HepG2 (cell line): ENCODE measurements around the gene CAMKMT. TPM values are rescaled to one million over a fixed set of nuclear protein-coding genes. Genes with fewer than 3 reads are reported as not detected.

Source experiments
- ATAC-seq: fragments of 200-7000 bp; cut with Tn5 transposase; 3 replicates; pipeline ENCODE4 v1.9.1; 2020; ENCODE audit warnings: mild to moderate bottlenecking, moderate library complexity
- BruUV-seq: library from RNA; stranded (reverse); fragments of 400-500 nt; replicated peaks from 2 replicates; lab custom pipeline; 2021; lab: Mats Ljungman, UMichigan
- CTCF ChIA-PET: fragments of 300-600 bp; formaldehyde crosslinking; extraction: SDS; loops from one replicate; lab custom pipeline; 2021; ENCODE audit warnings: low total read pairs, inconsistent platforms, low intra/inter-chr PET ratio; lab: Yijun Ruan, JAX
- POLR2A ChIA-PET: fragments of 350-600 bp; sonication (Branson Sonifier 250); formaldehyde crosslinking; loops from one replicate; lab custom pipeline; 2020; ENCODE audit warnings: antibody characterized with exemption, inconsistent platforms; lab: Yijun Ruan, JAX
- DNase-seq: peaks from one replicate; pipeline ENCODE4 v3.0.0-alpha.2; 2015; ENCODE audit warnings: low spot score
- FAIRE-seq: peaks from 3 replicates; lab custom pipeline; 2011; peaks lifted over from hg19 to GRCh38; lab: Jason Lieb, UNC
- H2AFZ ChIP-seq: one replicate; pipeline ENCODE4 v1.6.1; 2011; ENCODE audit warnings: low read length, inconsistent platforms
- H3K27ac ChIP-seq: fragments of 300-600 bp; 3 replicates; pipeline ENCODE4 v1.8.0; 2011; ENCODE audit warnings: mixed run types, mild to moderate bottlenecking, mixed read lengths, low read length, inconsistent platforms; ENCODE audit not compliant: insufficient read depth; ENCODE audit errors: extremely low read length
- H3K27me3 ChIP-seq, 2 experiments: fragments of 200-600 bp in 1 of 2; 2 replicates in 1 of 2; 3 replicates in 1 of 2; pipeline versions ENCODE4 v1.6.0 to v1.8.0; 2011; ENCODE audit warnings: low read length in 2 of 2, mild to moderate bottlenecking in 2 of 2, moderate library complexity in 2 of 2, inconsistent platforms in 1 of 2; ENCODE audit not compliant: insufficient read depth in 2 of 2, control insufficient read depth in 1 of 2
- H3K36me3 ChIP-seq, 2 experiments: fragments of 200-600 bp in 1 of 2; replicated peaks in 1 of 2; 2 replicates in 1 of 2; 3 replicates in 1 of 2; pipeline versions ENCODE4 v1.5.1 to v1.8.0; 2011; ENCODE audit warnings: low read length in 2 of 2, inconsistent platforms in 1 of 2; ENCODE audit not compliant: insufficient read depth in 2 of 2, control insufficient read depth in 1 of 2
- H3K4me1 ChIP-seq: 2 replicates; pipeline ENCODE4 v1.5.1; 2012; ENCODE audit warnings: low read length, inconsistent platforms; ENCODE audit not compliant: insufficient read depth
- H3K4me2 ChIP-seq: 2 replicates; pipeline ENCODE4 v1.6.0; 2011; ENCODE audit warnings: low read depth, low read length, inconsistent platforms
- H3K4me3 ChIP-seq, 3 experiments: fragments of 200-600 bp in 1 of 3; sonication (generic), shearing (Covaris generic) in 1 of 3; replicated peaks in 1 of 3; 2 replicates each; pipeline ENCODE4 v1.5.1; 2011 to 2016; ENCODE audit warnings: low read length in 3 of 3, inconsistent platforms in 2 of 3, low read depth in 2 of 3, mild to moderate bottlenecking in 2 of 3, control low read depth in 1 of 3, mixed read lengths in 1 of 3; ENCODE audit not compliant: insufficient read depth in 1 of 3
- H3K79me2 ChIP-seq: one replicate; pipeline ENCODE4 v1.6.1; 2011; ENCODE audit warnings: low read length, inconsistent platforms; ENCODE audit not compliant: insufficient read depth
- H3K9ac ChIP-seq: 2 replicates; pipeline ENCODE4 v1.6.0; 2011; ENCODE audit warnings: mild to moderate bottlenecking, low read depth, low read length, inconsistent platforms; ENCODE audit not compliant: insufficient read depth
- H3K9me3 ChIP-seq: 2 replicates; pipeline ENCODE4 v1.5.1; 2012; ENCODE audit warnings: mild to moderate bottlenecking, low read length
- H4K20me1 ChIP-seq: 2 replicates; pipeline ENCODE4 v1.6.0; 2011; ENCODE audit warnings: inconsistent platforms, mild to moderate bottlenecking, low read length, moderate library complexity; ENCODE audit not compliant: insufficient read depth
- ARNT2 ChIP-seq: sonication (generic); formaldehyde crosslinking; IDR thresholded peaks from 2 replicates; pipeline ENCODE4 v1.8.0; 2022; ENCODE audit warnings: mild to moderate bottlenecking, low read depth, missing genetic modification reagents, moderate library complexity
- ATM ChIP-seq: fragments of 450-650 bp; IDR thresholded peaks from 2 replicates; pipeline ENCODE4 v1.7.1; 2017; ENCODE audit warnings: mild to moderate bottlenecking, borderline replicate concordance
- CCAR2 ChIP-seq: fragments of 200-400 bp; formaldehyde crosslinking; optimal IDR thresholded peaks from 2 replicates; pipeline ENCODE3; 2018; ENCODE audit warnings: low read depth, mild to moderate bottlenecking, low read length, moderate library complexity
- CERS6 ChIP-seq: sonication (generic); formaldehyde crosslinking; IDR thresholded peaks from 2 replicates; pipeline ENCODE4 v1.5.0; 2020; ENCODE audit warnings: missing genetic modification reagents
- CTCF ChIP-seq: sonication (generic); formaldehyde crosslinking; IDR thresholded peaks from 2 replicates; pipeline ENCODE4 v1.5.0; 2020; ENCODE audit warnings: mild to moderate bottlenecking, missing genetic modification reagents, moderate library complexity
- HNRNPUL1 ChIP-seq: fragments of 200-400 bp; formaldehyde crosslinking; IDR thresholded peaks from 2 replicates; pipeline ENCODE4 v1.6.1; 2017; ENCODE audit warnings: low read depth, mild to moderate bottlenecking, low read length, moderate library complexity
- HOXA5 ChIP-seq: sonication (generic); formaldehyde crosslinking; IDR thresholded peaks from 2 replicates; pipeline ENCODE4 v1.4.0; 2020; ENCODE audit warnings: missing genetic modification reagents
- KLF15 ChIP-seq: sonication (generic); formaldehyde crosslinking; IDR thresholded peaks from 2 replicates; pipeline ENCODE4 v1.8.1; 2023; ENCODE audit warnings: borderline replicate concordance, mild to moderate bottlenecking, inconsistent platforms, missing genetic modification reagents, mixed read lengths
- MAFG ChIP-seq: sonication (generic); formaldehyde crosslinking; IDR thresholded peaks from 2 replicates; pipeline ENCODE4 v1.5.1; 2020; ENCODE audit warnings: mild to moderate bottlenecking, missing genetic modification reagents
- MAZ ChIP-seq, 2 experiments: sonication (generic) in 1 of 2; formaldehyde crosslinking in 1 of 2; IDR thresholded peaks; 2 replicates each; pipeline versions ENCODE4 v1.5.0 to v1.6.1; 2012 to 2020; ENCODE audit warnings: low read depth in 2 of 2, mild to moderate bottlenecking in 2 of 2, borderline replicate concordance in 1 of 2, improper control_type of control experiment in 1 of 2, low read length in 1 of 2, missing genetic modification reagents in 1 of 2, moderate library complexity in 1 of 2
- PLSCR1 ChIP-seq: sonication (generic); formaldehyde crosslinking; IDR thresholded peaks from 2 replicates; pipeline ENCODE4 v1.5.0; 2020; ENCODE audit warnings: missing genetic modification reagents, mild to moderate bottlenecking, borderline replicate concordance
- TBX3 ChIP-seq: fragments of 450-650 bp; IDR thresholded peaks from 2 replicates; pipeline ENCODE4 v1.6.1; 2017; ENCODE audit warnings: antibody characterized with exemption, mild to moderate bottlenecking, inconsistent platforms, borderline replicate concordance
- ZNF20 ChIP-seq: sonication (generic); formaldehyde crosslinking; IDR thresholded peaks from 2 replicates; pipeline ENCODE4 v1.4.0; 2020; ENCODE audit warnings: mild to moderate bottlenecking, moderate library complexity, missing genetic modification reagents
- ZNF24 ChIP-seq: fragments of 450-650 bp; IDR thresholded peaks from 2 replicates; pipeline ENCODE4 v1.6.1; 2017; ENCODE audit warnings: antibody characterized with exemption, mild to moderate bottlenecking
- ZNF441 ChIP-seq: sonication (generic); formaldehyde crosslinking; IDR thresholded peaks from 2 replicates; pipeline ENCODE4 v1.7.0; 2021; ENCODE audit warnings: missing genetic modification reagents, borderline replicate concordance
- ZNF720 ChIP-seq: sonication (generic); formaldehyde crosslinking; IDR thresholded peaks from 2 replicates; pipeline ENCODE4 v1.4.0; 2020; ENCODE audit warnings: missing genetic modification reagents
- ZNF775 ChIP-seq: sonication (generic); formaldehyde crosslinking; IDR thresholded peaks from 2 replicates; pipeline ENCODE4 v1.4.0; 2020; ENCODE audit warnings: missing genetic modification reagents, mild to moderate bottlenecking, moderate library complexity, borderline replicate concordance
- WGBS: methylation state at CpG from one replicate; pipeline ENCODE4 v1.1.6; 2017; ENCODE audit warnings: low lambda C conversion rate; 5-methylcytosine and 5-hydroxymethylcytosine counted together
- in situ Hi-C: cut with HindIII; loops from 2 replicates; pipeline ENCODE4 v1.10.0; 2017; ENCODE audit warnings: low pct_unique_long_range_greater_than_20kb; ENCODE audit not compliant: extremely low pct_ligation_motif_present
- intact Hi-C: fragments of 100-400 bp; cut with micrococcal nuclease; formaldehyde crosslinking; loops from one replicate; pipeline ENCODE4 v1.10.0; 2022; ENCODE audit not compliant: unreplicated experiment
- polyA plus RNA-seq, 8 experiments: library from polyadenylated mRNA; depleted of rRNA in 3 of 8; stranded (reverse) in 7 of 8; unstranded in 1 of 8; fragments of >200 nt; fragmentation: Illumina TruSeq in 4 of 8; extraction: Trizol in 4 of 8; gene quantifications; 2 replicates each; pipeline versions ENCODE4 v1.2.1 to v1.2.3, GENCODE V29; 2011 to 2016; ENCODE audit warnings: low read depth in 4 of 8, missing spikeins in 1 of 8, mixed read lengths in 1 of 8; ENCODE audit not compliant: insufficient read depth in 1 of 8
- total RNA-seq, 5 experiments: library from RNA; depleted of rRNA; stranded (reverse); fragments of >200 nt; fragmentation: Illumina TruSeq; extraction: Trizol; gene quantifications; 2 replicates each; pipeline ENCODE4 v1.2.3, GENCODE V29; 2016; ENCODE audit warnings: low read depth in 1 of 5

CAMKMT gene
- total and polyA plus RNA-seq, 2 of the 13 experiments (the other 11 are each of a cell fraction or from before 2014, with no cell fraction given), result 6.9 to 20.8 TPM

GRCh38 chr2:44651974-44652373 lies 290.2 kb downstream of the CAMKMT start:
- Histone ChIP-seq H3K9me3 (no peaks in the 10 kb centered on the region), H3K4me1 (0 out of 2 replicates have a peak, but pooled peaks cover 6% of the 10 kb centered on the region), H3K9ac (no peak overlapping the region), H2AFZ (no peak overlapping the region), H3K4me3 (no peak overlapping the region), H3K79me2 (no peaks in the 10 kb centered on the region), H3K4me2 (no peak overlapping the region), H4K20me1 (no peaks in the 10 kb centered on the region), H3K27me3 (no peaks in the 10 kb centered on the region), H3K36me3 (no peaks in the 10 kb centered on the region), H3K27ac (no peak overlapping the region)
- DNase-seq (no peak), FAIRE-seq (peak; percentile 8), ATAC-seq (no peak)
- in situ Hi-C loops (no loop called here), intact Hi-C loops (no loop called here)
- 94% methylated on average over 1 of the region's 1 CpG for WGBS
- POLR2A ChIA-PET, result no interaction called here
- CTCF ChIA-PET, result no interaction called here
- BruUV-seq, result no TSS peak
- no peak for TF ChIP-seq HNRNPUL1
- no peak for TF ChIP-seq ARNT2
- no peak for TF ChIP-seq CCAR2
- TF ChIP-seq HOXA5 (CRISPR knock-in tag), result no peak
- TF ChIP-seq ZNF441 (CRISPR knock-in tag), result no peak
- no peak for TF ChIP-seq ZNF775
- no peak for TF ChIP-seq ZNF720 (CRISPR knock-in tag)
- TF ChIP-seq MAFG (CRISPR knock-in tag), result no peak
- TF ChIP-seq CERS6 (CRISPR knock-in tag), result no peak
- no peak for TF ChIP-seq MAZ (IDR thresholded peaks at IDR 0.05; ENCODE audit: borderline replicate concordance, low read depth, low read length)
- no peak for TF ChIP-seq MAZ (CRISPR knock-in tag; IDR thresholded peaks at IDR 0.05; ENCODE audit: low read depth)
- TF ChIP-seq PLSCR1 (CRISPR knock-in tag), result no peak
- TF ChIP-seq KLF15 (CRISPR knock-in tag), result no peak
- TF ChIP-seq ATM, result no peak
- TF ChIP-seq CTCF (CRISPR knock-in tag), result no peak
- TF ChIP-seq ZNF24, result no peak
- TF ChIP-seq ZNF20 (CRISPR knock-in tag), result no peak
- no peak for TF ChIP-seq TBX3
